ENCODE measurements around the gene SPATA20. TPM values are rescaled to one million over a fixed set of nuclear protein-coding genes. Genes with fewer than 3 reads are reported as not detected.

Gene SPATA20
- polyA plus RNA-seq, 2 of the 4 experiments (the other 2 are of a cell fraction): 34.4 to 110 TPM

GRCh38 chr17:50562242-50563091 lies 15.5 kb downstream of the SPATA20 start:
- POLR2A ChIA-PET: interaction anchor here (0.5 to 3.7 kb wide), 6 partner anchors 47 to 158 kb away, joined by 3 to 42 read pairs (median 6); partner anchors contain the start of gene LUC7L3
- H3K4me3 ChIP-seq: peak overlapping the region; percentile 69; the same call in 2 of the 3 replicates
- DNase-seq (ENCODE audit: low read depth in 1 of 2, low spot score in 1 of 2): no peak
- WGBS (ENCODE audit: missing lambda C conversion rate): 67% methylated on average over 19 of the region's 22 CpGs
- FAIRE-seq: no peak
- no peak for ATAC-seq
- no peaks in the 10 kb centered on the region for H3K9me3 ChIP-seq
- H3K4me1 ChIP-seq: peaks cover 37% of the 10 kb centered on the region
- peak overlapping the region in 1 of 2 experiments; percentile 88; a peak in 4 of 6 replicates for H3K27ac ChIP-seq
- no peak for TF ChIP-seq FOSL2 (IDR thresholded peaks at IDR 0.05)
- TF ChIP-seq FOSL2 (CRISPR knock-in tag; IDR thresholded peaks at IDR 0.05): no peak
- no peak for TF ChIP-seq TFCP2L1 (CRISPR knock-in tag; IDR thresholded peaks at IDR 0.05)
- H3K4me2 ChIP-seq: peak overlapping the region; percentile 96
- CTCF ChIA-PET: interaction anchor here (0.6 to 8.1 kb wide), 25 partner anchors 8 to 280 kb away, joined by 3 to 99 read pairs (median 4); partner anchors contain the start of gene SPATA20

GRCh38 chr17:50563092-50563511 lies 16.1 kb downstream of the SPATA20 start:
- Histone ChIP-seq H3K4me3 (no peak overlapping the region), H3K4me2 (no peak overlapping the region), H3K27ac (no peak overlapping the region), H3K4me1 (peaks cover 37% of the 10 kb centered on the region), H3K9me3 (no peaks in the 10 kb centered on the region)
- no peak for DNase-seq (ENCODE audit: low read depth in 1 of 2, low spot score in 1 of 2)
- FAIRE-seq: no peak
- no peak for ATAC-seq
- ChIA-PET POLR2A (interaction anchor here (0.5 to 3.7 kb wide), 5 partner anchors 46 to 156 kb away, joined by 3 to 42 read pairs (median 5); partner anchors contain the start of gene LUC7L3), CTCF (interaction anchor here (0.5 to 8.1 kb wide), 22 partner anchors 12 to 279 kb away, joined by 3 to 99 read pairs (median 4); partner anchors contain the start of gene SPATA20)
- peak; percentile 75 for TF ChIP-seq MAFK (IDR thresholded peaks at IDR 0.05; ENCODE audit: partially characterized antibody)
- no peak for TF ChIP-seq BCL3 (IDR thresholded peaks at IDR 0.05)
- WGBS (ENCODE audit: missing lambda C conversion rate): 66% methylated on average over 4 of the region's 4 CpGs

DNA sequence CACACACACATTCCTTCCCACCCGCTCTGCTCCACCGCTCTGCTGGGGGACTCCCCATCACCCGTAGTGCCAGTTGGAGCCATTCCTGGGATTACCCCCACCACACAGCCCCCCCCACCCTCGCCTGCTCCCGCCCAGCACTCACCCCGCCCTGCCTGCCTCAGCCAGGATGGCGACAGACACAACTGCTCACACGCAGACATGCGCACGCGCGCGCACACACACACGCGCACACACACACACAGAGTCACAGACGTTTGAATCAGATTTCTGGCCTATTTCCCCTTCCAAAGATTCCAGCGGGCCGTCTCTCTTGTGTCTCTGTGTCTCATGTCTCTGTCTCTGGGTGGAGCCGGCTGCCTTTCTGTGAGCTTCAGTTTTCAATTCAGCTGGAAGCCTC lies 17.9 kb downstream of the SPATA20 start:
- Histone ChIP-seq H3K9me3 (no peaks in the 10 kb centered on the region), H3K4me2 (no peak overlapping the region), H3K4me1 (peaks cover 31% of the 10 kb centered on the region), H3K4me3 (no peak overlapping the region), H3K27ac (peak overlapping the region in 1 of 2 experiments; percentile 17; a peak in 2 of 6 replicates)
- FAIRE-seq: no peak
- TF ChIP-seq POLR2AphosphoS2 (conservative IDR thresholded peaks at IDR 0.05; ENCODE audit: low read length) (no peak), SREBF2 (IDR thresholded peaks at IDR 0.05) (no peak), ZNF302 (CRISPR knock-in tag; IDR thresholded peaks at IDR 0.05) (no peak), TFCP2L1 (CRISPR knock-in tag; IDR thresholded peaks at IDR 0.05) (no peak), BHLHE40 (IDR thresholded peaks at IDR 0.05; ENCODE audit: low read depth, low read length) (no peak), REST (IDR thresholded peaks at IDR 0.05) (no peak), HES2 (IDR thresholded peaks at IDR 0.05) (no peak), CHD4 (IDR thresholded peaks at IDR 0.05; ENCODE audit: borderline replicate concordance) (no peak), RARB (CRISPR knock-in tag; IDR thresholded peaks at IDR 0.05) (no peak), GATA3 (IDR thresholded peaks at IDR 0.05; ENCODE audit: borderline replicate concordance) (no peak), CHD2 (IDR thresholded peaks at IDR 0.05; ENCODE audit: low read length, partially characterized antibody) (no peak), CEBPB (IDR thresholded peaks at IDR 0.05) (no peak), ZFP36 (IDR thresholded peaks at IDR 0.05; ENCODE audit: borderline replicate concordance, partially characterized antibody) (no peak), ATOH8 (CRISPR knock-in tag; IDR thresholded peaks at IDR 0.05; ENCODE audit: low read depth) (no peak), FOXS1 (CRISPR knock-in tag; IDR thresholded peaks at IDR 0.05) (no peak)
- WGBS (ENCODE audit: missing lambda C conversion rate): 73% methylated on average over 18 of the region's 19 CpGs
- peak in 1 of 2 experiments; percentile 47 for DNase-seq (ENCODE audit: low read depth in 1 of 2, low spot score in 1 of 2)
- ATAC-seq: no peak
- POLR2A ChIA-PET: no interaction called here
- CTCF ChIA-PET: interaction anchor here (0.7 to 8.1 kb wide), 6 partner anchors 10 to 132 kb away, joined by 3 to 99 read pairs (median 44); partner anchors contain the start of gene SPATA20

Measured in A549 (cell line).